Uterus (tissue), 2 donors: ENCODE data around the gene OR52A5.

ENCODE experiments used
- CTCF ChIP-seq, 4 experiments: fragments of 200-600 bp in 2 of 4; fragments of 450-650 bp in 2 of 4; sonication (generic) in 2 of 4; IDR thresholded peaks; one replicate each; pipeline ENCODE4 v1.5.1; 2016 to 2019; ENCODE audit warnings: antibody characterized with exemption in 4 of 4, mild to moderate bottlenecking in 2 of 4, moderate library complexity in 1 of 4
- POLR2A ChIP-seq, 2 donors: fragments of 450-650 bp; IDR thresholded peaks; one replicate each; pipeline ENCODE4 v1.6.1; 2016; ENCODE audit warnings: antibody characterized with exemption in 2 of 2, mild to moderate bottlenecking in 1 of 2, moderate library complexity in 1 of 2

- no peak for TF ChIP-seq CTCF (IDR thresholded peaks at IDR 0.05)
- TF ChIP-seq POLR2A (IDR thresholded peaks at IDR 0.05), result no peak
Observed at GRCh38 chr11:5115339-5115738, 22.8 kb downstream of the OR52A5 start.
